NT2/D1 (cell line): ENCODE results near the gene SLC52A3.

Experiments
- SUZ12 ChIP-seq: IDR thresholded peaks from 2 replicates; pipeline ENCODE4 v1.6.1; 2011; ENCODE audit not compliant: insufficient read length, insufficient read depth; ENCODE audit errors: extremely low read depth
- YY1 ChIP-seq: IDR thresholded peaks from 2 replicates; pipeline ENCODE4 v1.6.1; 2011; ENCODE audit not compliant: insufficient read length, insufficient read depth

DNA sequence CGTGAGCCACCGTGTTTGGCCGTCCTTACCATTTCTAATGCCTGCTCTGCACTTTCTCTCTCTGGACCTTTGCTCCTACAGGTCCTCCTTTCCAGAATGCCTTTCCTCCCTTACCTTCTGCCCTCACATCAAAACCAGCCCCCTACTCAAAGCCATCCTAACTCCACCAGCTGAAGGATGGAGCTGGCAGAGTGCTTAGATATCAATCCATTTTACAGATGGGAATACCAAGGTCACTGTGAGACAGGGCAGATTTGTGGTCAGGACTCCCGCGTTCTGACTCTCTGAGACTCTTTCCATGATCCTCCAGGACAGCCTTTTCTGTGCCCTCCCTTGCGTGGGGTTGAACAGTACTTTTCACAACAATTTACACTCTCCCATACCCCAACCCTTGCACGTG is 51.0 kb downstream of the SLC52A3 start:
- TF ChIP-seq SUZ12 (no peak), YY1 (no peak)
